HT-29 (cell line): ENCODE measurements around the gene LGALS3BP. TPM values are rescaled to one million over a fixed set of nuclear protein-coding genes. Genes with fewer than 3 reads are reported as not detected.

Experiments
- DNase-seq: peaks from one replicate; pipeline ENCODE4 v3.0.0-alpha.2; 2015; ENCODE audit warnings: low spot score
- total RNA-seq: library from RNA; depleted of rRNA; stranded (reverse); fragments of >200 nt; shearing (Covaris generic); gene quantifications from 2 replicates; pipeline ENCODE4 v1.2.3, GENCODE V29; 2014

The LGALS3BP gene
- total RNA-seq, 1 experiment from 2014 or later, result 1,392 TPM

DNA sequence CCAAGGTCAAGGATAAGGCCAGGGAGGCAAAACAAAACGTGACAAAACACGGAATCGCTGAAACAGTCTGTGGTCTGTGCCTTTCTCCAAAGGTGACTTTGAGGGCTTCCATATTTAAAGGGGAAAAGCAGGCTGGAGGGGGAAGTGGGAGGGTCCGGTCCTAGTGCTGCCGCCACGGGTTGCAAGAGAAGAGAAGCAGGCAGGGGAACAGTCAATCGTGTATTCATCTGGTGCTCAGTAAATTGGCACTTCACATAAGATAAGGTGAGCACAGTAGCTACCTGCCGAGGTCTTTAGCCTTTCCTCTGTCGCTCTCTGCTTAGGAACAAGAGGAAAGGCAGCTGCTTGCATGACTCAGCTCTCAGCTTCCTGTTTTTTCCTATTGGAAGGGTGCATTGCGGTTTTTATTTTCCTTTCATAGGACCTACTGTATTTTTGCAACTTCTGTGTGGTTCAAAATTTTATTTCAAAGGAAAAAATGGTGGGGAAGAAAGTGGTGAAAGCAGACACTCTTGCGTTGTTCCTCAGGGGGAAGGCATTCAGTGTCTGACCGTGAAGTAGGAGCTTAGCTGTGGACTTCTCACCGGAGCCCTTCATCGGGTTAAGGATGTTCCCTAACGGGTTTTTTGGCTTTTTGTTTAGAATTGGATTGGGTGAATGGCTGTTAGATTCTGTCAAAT lies 7.1 kb upstream of the LGALS3BP start:
- DNase-seq, result peak; percentile 72

DNA sequence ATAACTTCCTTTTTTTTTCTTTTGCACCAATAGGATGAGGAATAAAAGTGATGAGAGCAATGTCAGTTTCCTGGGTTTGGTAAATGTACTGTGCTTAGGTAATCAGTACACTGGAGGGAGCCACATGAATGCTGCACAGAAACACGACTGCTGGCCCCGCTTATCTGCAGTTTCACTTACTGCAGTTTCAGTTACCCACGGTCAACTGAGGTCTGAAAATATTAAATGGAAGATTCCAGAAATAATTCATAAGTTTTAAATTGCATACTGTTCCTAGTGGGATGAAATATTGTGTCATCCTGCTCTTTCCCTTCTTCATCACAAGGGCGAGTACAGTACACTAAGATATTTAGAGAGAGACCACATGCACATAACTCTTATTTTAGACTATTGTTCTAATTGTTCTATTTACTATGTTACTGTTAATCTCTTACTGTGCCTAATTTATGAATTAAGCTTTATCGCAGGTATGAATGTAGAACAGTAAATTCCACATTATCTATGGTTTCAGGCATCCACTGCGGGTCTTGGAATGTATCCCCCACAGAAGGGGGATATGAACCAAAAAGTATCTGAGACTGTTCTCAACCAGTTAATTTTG lies 6.4 kb upstream of the LGALS3BP start:
- DNase-seq, result peak; percentile 60

- DNase-seq, result no peak
Observed at GRCh38 chr17:78985395-78985794, 5.7 kb upstream of the LGALS3BP start.

GRCh38 chr17:78981010-78981888 lies 1.5 kb upstream of the LGALS3BP start:
- no peak for DNase-seq

DNA sequence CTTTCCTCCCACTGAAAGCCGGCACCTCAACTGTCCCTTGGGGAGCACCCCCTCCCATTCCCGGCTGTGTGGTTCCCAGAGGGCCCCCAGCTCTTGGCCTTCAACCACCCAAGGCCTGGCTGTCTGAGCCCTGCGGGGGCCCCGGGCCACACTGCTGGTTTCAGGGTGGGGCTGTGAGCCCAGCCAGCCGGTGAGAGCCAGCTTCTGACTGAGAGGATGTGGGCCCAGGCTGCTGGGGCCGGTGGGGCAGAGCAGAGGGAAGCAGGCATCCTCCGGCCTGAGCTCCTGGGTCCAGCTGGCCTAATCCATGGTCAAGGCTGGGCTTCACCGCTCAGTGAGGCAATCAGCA lies 875 bp upstream of the LGALS3BP start:
- DNase-seq, result no peak

DNA sequence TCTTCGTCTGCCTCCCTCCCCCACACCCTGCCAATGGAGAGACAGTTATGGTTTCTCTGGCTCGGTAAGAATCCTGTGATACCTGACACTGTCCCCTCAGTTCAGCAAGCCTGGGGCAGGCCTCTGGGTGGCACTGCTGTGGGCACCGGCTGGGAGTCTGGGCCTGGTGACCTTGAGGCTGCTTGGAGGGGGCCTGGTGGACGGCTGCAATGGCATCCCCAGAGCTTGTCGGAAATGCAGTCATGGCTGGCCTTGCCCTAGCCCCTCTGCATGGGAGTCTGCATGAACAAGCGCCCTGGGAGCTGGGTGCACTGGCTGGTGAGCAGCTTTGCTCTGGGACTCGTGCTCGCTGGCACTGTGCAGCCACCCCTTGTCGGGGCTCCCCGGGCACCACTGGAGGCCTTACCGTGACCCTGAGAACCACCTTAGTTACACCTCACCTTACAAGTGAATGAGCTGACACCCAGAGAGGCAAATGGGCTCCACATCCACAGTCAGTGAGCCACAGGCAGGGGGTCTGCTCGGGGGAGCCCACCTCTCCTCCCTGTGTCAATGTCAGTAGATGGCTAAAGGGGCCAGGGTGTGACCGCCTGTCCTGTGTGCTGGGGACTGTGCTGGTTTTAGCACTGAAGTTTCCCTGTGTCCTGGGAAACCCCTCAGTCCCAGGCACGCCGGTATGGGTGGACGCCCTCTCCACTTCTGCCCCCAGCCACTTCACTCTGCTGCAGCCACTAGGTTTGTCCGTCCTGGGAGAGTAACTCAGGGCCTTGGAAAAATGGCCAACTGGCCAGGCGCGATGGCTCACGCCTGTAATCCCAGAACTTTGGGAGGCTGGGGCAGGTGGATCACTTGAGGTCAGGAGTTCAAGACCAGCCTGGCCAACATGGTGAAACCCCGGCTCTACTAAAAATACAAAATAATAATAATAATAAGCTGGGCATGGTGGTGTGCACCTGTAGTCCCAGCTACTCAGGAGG lies 1.4 kb downstream of the LGALS3BP start:
- DNase-seq, result peak; percentile 32

GRCh38 chr17:78977681-78977943 lies 2.1 kb downstream of the LGALS3BP start:
- no peak for DNase-seq

DNA sequence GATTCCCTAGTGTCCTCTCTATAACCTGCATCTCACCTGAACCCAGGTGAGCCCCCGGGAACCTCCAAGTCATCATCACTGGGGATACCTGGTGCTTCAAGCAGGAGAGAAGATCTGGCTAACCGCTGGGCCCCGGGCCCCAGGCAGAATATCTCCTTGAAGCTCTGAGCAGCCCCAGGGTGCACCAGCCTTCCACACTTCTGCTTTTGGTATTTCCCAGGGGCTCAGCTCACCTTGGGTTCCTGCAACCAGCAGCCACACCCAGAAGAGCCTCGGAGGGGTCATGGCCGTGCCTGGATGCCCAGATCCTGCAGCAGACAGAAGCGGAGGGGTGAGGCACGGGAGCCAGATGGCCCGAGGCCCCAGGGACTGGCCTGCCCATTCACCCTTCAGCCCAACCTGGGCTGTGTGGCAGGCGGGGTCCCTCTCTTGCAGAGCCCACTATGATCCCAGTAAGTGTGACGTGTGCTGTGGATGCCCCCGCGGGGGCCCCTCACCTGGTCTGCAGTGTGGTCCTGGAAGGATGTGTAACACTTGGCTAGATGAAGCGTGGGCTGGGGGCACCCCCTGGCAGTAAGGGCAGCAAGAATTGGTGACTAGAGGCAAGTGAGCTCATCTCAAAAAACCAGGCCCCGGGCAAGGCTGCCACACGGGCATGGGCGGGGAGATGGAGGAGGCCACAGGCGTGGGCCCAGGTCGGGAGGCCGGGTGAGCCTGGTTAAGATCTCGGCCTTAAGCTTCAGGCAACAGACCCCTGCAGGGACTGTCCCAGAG lies 2.6 kb downstream of the LGALS3BP start:
- no peak for DNase-seq

GRCh38 chr17:78974635-78975591 lies 4.8 kb downstream of the LGALS3BP start:
- peak; percentile 40 for DNase-seq

DNA sequence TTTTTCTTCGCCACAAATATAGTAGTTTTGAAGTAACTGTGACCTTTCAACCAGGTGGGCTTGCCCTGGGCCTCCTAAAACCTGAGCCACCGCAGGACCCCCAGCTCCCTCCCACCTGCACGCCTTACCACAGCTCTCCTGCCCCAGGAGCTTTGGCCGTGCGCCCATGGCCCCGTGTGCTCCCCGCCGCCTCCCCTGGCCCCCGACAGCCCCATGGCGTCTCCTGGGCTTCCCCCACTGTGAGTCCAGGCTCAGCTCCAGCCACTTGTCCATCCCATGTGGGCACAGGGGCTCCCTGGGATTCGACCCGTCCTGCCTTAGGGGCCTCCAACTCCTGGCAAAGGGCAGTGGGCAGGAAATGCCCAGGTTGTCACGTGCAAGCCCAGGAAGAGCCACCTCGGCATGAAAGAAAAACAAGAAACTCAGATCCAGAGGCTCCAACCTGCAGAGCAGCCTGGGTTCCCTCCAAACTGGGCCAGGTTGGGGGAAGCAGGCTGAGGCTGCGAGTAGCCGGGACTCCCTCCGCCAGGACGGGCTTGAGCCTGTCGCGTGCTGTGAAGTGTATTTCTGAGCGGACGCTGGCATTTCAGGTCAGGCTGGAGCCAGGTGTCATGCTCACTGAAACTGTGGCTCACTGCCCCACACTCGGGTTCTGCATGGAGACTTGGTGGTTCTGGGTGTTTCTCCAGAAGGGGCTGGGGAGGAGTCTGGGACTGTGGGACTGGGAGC lies 5.8 kb downstream of the LGALS3BP start:
- DNase-seq, result no peak

DNA sequence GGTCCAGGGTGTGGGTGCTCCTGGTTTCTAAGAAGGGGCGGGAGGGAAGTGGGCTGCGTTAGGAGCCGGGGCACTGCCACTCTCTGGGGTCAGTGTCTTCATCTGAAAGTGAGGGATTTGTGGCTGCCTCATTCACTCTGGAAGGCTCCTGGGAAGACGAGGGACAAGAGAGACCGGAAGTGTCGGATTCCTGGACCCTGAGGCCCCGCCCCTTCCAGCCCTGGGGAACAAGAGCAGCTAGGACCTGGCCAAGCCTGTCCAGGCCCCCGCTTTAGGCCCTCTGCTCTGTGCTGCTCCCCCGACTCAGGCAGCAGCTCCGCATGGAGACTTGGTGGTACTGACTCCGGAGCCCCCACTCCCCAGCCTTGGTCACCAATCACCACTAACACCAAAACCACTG lies 6.5 kb downstream of the LGALS3BP start:
- DNase-seq, result no peak

DNA sequence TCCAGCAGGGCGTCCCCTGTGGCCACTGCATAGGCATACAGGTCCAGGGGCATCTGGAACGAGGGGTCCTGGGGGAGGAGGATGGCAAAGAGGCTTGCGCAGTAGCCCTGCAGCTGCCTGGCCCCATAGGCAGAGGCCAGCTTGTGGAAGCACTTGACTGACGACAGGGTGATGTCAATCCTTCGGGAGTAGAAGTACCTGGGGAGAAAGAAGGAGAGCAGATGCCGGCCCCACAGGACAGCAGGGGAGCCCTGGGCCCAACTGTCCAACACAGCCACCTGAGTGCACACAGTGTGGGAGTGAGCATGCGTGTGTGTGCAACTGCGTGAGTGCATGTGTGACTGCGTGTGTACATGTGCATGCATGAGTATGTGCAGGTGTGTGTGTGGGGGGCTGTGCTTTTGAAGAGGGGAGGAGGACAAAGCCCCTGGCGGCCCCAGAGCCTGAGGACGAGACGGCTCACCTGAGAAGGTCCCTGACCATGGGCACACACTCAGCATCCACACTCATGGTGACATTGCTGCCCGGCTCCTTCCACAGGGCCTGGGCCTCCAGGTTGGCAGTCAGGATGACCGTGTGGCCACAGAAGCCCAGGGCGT lies 7.1 kb downstream of the LGALS3BP start:
- DNase-seq, result no peak

DNA sequence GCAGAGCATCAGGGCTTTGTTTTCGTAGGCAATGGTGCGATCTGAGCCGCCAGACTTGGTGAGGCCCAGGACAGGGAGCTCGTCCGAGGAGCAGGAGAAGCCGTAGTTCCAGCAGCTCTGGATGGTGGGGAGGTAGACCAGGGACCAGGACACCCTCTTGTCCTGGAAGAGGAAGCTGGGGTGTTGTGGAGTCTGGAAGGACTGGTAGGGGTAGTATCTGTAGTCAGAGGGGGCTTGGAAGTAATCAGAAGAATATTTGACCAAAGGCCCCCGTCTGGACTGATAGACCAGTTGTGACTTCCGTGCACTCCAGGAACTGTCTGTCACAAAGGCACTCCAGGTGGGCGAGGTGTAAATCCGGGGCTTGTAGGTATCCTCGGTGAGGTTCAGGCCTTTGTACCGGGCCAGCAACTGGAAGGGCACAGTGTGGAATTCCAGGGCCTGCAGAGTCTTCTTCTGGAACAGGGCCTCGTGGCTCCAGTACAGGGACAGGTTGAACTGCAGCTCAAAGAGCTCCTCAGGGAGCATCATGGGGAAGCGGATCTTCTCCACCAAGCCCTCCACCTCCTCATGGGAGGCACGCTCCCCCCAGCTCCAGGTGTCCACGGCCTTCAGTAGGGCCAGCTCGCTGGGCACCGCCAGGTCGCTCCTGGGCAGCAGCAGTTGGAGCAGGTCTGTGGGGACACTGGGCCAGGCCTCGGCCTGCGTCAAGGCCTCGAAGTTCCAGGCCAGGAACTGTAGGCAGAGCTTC lies 7.8 kb downstream of the LGALS3BP start:
- no peak for DNase-seq

DNA sequence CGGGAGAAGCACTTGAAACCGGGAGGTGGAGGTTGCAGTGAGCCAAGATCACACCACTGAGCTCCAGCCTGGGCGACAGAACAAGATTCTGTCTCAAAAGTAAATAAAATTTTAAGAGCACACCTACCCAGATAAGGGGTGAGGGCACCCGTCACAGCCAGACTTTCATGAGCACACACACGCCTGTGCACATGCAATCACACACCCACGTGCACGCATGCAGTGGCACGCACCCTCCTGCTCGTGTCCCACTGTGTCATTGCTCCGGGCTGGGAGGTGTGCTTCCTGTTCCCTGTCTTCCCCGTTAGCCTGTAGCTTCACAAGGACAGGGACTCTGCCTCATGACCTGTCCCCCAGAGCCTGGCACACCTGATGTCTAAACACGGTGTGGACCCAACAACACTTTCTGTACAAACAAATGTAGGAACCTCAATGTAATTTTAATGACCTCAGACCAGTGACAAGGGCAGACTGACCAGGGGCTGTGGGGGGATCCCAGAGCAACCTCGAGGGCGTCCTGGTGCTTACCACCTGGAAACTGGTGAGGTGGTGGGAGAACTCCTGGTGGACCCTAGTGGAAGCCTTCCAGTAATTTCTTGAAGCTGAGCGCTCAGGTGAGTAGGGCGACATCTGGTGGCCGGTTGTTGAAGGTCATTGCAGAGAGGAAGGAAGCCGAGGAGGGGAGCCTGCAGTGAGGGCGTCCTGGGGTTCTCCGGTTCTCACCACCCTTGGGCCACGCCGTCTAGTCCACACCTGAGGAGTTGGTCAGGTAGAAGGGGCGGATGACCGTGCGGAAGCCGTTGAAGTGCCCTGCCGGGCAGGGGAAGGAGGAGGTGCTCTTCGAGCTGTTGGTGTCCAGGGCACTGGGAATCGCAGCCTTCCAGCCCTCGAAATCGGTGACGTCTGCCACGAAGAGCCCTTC lies 8.6 kb downstream of the LGALS3BP start:
- DNase-seq, result peak; percentile 88

GRCh38 chr17:78969865-78970264 lies 9.9 kb downstream of the LGALS3BP start:
- no peak for DNase-seq

- DNase-seq, result no peak
Observed at GRCh38 chr17:78967782-78968362, 11.9 kb downstream of the LGALS3BP start.
